ENCODE data around the gene TMEM143. TPM values are rescaled to one million over a fixed set of nuclear protein-coding genes. Genes with fewer than 3 reads are reported as not detected.

Gene TMEM143
- total RNA-seq, 4 donors from 2014 or later, result 3.2 to 9.3 (median 6.2) TPM

DNA sequence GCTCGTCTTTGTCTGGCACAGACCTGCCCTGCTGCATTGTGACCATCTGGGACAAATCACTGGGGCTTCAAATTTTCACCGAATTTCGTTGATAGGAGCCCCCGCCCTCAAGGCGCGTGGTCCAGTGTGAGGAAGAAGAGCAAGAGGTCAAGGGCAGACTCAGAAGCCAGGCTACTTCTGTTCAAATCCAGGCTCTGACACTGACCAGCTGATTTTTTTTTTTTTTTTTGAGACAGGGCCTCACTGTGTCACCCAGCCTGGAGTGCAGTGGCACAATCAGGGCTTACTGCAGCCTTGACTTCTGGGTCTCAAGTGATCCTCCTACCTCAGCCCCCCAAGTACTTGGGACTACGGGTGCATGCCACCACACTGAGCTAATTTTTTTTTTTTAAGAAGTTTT lies 7.6 kb upstream of the TMEM143 start:
- intact Hi-C loops (cut with DNase I), result no loop called here
- H3K4me3 ChIP-seq, result no peak overlapping the region
- no peaks in the 10 kb centered on the region for H3K36me3 ChIP-seq
- TF ChIP-seq POLR2A (IDR thresholded peaks at IDR 0.05), result no peak
- TF ChIP-seq, protein P1, sequence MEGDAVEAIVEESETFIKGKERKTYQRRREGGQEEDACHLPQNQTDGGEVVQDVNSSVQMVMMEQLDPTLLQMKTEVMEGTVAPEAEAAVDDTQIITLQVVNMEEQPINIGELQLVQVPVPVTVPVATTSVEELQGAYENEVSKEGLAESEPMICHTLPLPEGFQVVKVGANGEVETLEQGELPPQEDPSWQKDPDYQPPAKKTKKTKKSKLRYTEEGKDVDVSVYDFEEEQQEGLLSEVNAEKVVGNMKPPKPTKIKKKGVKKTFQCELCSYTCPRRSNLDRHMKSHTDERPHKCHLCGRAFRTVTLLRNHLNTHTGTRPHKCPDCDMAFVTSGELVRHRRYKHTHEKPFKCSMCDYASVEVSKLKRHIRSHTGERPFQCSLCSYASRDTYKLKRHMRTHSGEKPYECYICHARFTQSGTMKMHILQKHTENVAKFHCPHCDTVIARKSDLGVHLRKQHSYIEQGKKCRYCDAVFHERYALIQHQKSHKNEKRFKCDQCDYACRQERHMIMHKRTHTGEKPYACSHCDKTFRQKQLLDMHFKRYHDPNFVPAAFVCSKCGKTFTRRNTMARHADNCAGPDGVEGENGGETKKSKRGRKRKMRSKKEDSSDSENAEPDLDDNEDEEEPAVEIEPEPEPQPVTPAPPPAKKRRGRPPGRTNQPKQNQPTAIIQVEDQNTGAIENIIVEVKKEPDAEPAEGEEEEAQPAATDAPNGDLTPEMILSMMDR (IDR thresholded peaks at IDR 0.05), result no peak
- no peaks in the 10 kb centered on the region for H3K9me3 ChIP-seq
- 53 to 68% methylated on average over 7 of the region's 7 CpGs for WGBS, 2 donors
- DNase-seq, result no peak
- no peak overlapping the region for H3K27ac ChIP-seq
- H3K27me3 ChIP-seq, result no peaks in the 10 kb centered on the region
- H3K4me1 ChIP-seq, result no peaks in the 10 kb centered on the region

DNA sequence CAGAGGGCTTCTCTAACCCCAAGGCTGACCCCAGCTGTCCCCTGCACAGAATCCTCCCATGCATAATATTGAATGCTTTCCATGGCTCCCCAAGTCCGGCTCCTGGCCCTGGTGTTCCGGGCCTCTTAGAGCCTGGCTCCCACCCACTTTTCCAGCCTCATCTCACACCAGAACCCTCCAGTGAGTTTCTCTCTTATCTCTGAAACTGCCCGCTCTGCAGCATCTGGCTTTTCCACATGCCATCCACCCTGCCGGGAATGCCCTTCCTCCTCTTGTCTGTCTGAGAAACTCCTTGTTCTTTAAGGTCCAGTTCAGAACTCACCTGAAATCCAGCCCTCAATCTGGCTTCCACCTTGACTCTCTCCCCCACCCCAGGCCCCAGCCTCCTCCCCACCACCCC lies 7.2 kb upstream of the TMEM143 start:
- Histone ChIP-seq H3K4me1 (no peaks in the 10 kb centered on the region), H3K4me3 (no peak overlapping the region), H3K27me3 (no peaks in the 10 kb centered on the region), H3K27ac (no peak overlapping the region), H3K9me3 (no peaks in the 10 kb centered on the region), H3K36me3 (no peaks in the 10 kb centered on the region)
- TF ChIP-seq, protein P1 (IDR thresholded peaks at IDR 0.05), result no peak
- TF ChIP-seq POLR2A (IDR thresholded peaks at IDR 0.05), result no peak
- no peak for DNase-seq
- 78 to 79% methylated on average over 4 of the region's 4 CpGs for WGBS, 2 donors
- intact Hi-C loops (cut with DNase I), result no loop called here

DNA sequence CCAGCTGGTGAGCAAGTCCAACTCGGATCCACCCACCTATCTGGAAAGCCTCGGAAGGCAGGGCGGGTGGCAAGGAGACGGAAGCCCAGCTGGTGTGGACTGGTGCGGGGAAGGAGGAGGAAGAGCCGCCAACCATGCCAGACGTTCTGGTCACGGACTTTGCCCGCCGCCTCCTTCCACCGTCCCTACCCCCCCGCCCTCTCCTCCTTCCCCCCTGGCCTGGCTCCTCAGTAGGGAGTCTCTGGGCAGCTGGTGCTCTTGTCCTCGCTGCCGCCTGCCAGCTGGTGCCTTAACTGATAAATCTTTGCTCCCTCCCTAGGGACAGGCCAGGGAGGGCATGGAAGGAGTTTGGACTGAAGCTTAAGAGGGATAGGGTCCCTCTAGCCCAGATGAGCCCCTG lies 5.2 kb upstream of the TMEM143 start:
- Histone ChIP-seq H3K36me3 (no peaks in the 10 kb centered on the region), H3K4me1 (peaks cover 0 to 9% (median 6%) of the 10 kb centered on the region in 3 donors), H3K27me3 (no peaks in the 10 kb centered on the region), H3K4me3 (no peak overlapping the region), H3K9me3 (no peaks in the 10 kb centered on the region), H3K27ac (no peak overlapping the region)
- DNase-seq, result no peak
- intact Hi-C loops (cut with DNase I), result no loop called here
- WGBS, 2 donors, result 67 to 83% methylated on average over 10 to 12 of the region's 14 CpGs
- no peak for TF ChIP-seq POLR2A (IDR thresholded peaks at IDR 0.05)
- TF ChIP-seq, protein P1 (IDR thresholded peaks at IDR 0.05), result no peak

DNA sequence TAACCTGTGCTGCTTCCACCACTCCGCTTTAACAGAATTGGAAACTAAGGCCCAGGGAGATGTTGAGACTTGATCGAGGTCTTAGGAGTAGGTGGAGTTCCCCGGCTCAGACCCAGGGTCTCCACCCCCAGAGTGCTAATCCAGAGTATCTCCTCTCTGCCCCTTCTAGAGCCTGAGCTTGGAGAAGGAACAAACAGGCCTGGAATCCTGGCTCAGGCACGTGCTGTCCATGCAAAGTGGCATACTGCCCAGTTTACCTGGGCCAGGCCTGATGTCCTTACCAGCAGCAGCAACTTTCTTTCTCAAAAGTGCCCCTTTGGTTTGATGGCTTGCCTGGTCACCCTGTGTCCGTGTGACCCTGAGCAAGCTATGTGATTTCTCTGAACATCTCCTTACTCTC lies 4.1 kb upstream of the TMEM143 start:
- Histone ChIP-seq H3K9me3 (no peaks in the 10 kb centered on the region), H3K4me1 (peaks cover 6 to 17% (median 9%) of the 10 kb centered on the region in 3 donors), H3K27ac (no peak overlapping the region), H3K27me3 (no peaks in the 10 kb centered on the region), H3K4me3 (no peak overlapping the region), H3K36me3 (no peaks in the 10 kb centered on the region)
- WGBS, 2 donors, result 51 to 62% methylated on average over 2 to 5 of the region's 5 CpGs
- DNase-seq, result no peak
- intact Hi-C loops (cut with DNase I), result no loop called here
- TF ChIP-seq, protein P1 (IDR thresholded peaks at IDR 0.05), result no peak
- no peak for TF ChIP-seq POLR2A (IDR thresholded peaks at IDR 0.05)

DNA sequence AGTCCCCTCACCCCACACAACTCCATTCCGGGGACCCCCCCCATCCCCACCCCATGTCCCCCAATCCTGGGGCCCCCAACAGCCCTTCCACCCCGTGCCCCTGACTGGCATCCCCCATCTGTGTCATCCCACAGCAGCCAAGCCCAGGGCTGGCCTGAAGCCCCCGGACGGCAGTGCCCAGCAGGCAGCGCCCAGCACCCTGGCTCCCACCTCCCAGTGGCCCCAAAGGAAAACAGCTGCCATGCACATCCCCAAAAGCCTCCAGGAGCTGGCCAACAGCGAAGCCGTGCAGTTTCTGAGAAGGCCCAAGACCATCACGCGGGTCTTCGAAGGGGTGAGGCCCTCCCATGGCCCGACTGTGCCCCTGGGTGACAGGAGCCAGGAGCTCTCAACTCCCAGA lies 1.9 kb upstream of the TMEM143 start:
- no peak for DNase-seq
- intact Hi-C loops (cut with DNase I), result no loop called here
- Histone ChIP-seq H3K27ac (no peak overlapping the region), H3K4me1 (peaks cover 6 to 21% (median 9%) of the 10 kb centered on the region in 3 donors), H3K9me3 (no peaks in the 10 kb centered on the region), H3K36me3 (no peaks in the 10 kb centered on the region), H3K4me3 (no peak overlapping the region), H3K27me3 (no peaks in the 10 kb centered on the region)
- 90% methylated on average over 7 of the region's 11 CpGs; no CpG with 5 or more reads in 1 of the 2 donors for WGBS, 2 donors
- TF ChIP-seq POLR2A (IDR thresholded peaks at IDR 0.05), result no peak
- TF ChIP-seq, protein P1 (IDR thresholded peaks at IDR 0.05), result no peak

Data from esophagus squamous epithelium (tissue), 5 donors.